ENCODE data around the gene CLCNKA. TPM values are rescaled to one million over a fixed set of nuclear protein-coding genes. Genes with fewer than 3 reads are reported as not detected.
A peak's percentile ranks its signal among the peaks of the same experiment; 100 is the strongest.
"Not testable (repeated sequence)": the region's sequence is repeated elsewhere in the genome, so short reads cannot be mapped to it uniquely, and the experiment has no call there.

CLCNKA gene
- total RNA-seq, 4 donors from 2014 or later, result 0.64 to 0.94 (median 0.80) TPM; not detected in 1

DNA sequence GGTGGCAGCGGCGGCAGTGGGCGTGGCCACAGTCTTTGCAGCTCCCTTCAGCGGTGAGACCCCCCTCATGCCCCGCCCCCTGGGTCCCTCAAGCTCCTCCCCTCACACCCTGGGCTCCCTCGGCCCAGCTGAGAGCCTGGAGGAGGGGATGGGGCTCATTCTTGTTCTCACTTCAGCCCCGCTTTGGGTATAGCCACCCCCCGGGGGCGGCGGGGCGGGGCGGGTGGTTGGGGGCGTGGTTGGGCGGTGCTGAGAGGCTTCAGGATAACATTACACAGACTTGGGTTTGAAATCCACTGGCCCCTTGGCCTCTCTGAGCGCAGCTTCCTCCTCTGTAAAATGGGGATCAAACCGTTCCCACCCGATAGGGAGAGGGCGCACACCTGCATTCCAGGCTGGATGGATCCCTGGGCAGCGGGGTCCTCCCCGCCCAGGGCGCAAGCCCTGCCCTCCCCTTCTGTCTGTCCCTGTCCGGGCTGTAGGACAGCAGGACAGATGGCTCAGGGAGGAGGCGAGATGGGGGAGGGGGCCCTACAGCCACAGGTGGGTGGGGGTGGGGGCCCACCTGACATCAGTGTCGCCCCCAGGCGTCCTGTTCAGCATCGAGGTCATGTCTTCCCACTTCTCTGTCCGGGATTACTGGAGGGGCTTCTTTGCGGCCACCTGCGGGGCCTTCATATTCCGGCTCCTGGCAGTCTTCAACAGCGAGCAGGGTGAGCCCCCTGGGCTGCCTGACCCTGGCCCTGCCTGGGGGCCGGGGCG lies 5.1 kb downstream of the CLCNKA start:
- H3K9me3 ChIP-seq, result no peaks in the 10 kb centered on the region
- TF ChIP-seq, protein P1, sequence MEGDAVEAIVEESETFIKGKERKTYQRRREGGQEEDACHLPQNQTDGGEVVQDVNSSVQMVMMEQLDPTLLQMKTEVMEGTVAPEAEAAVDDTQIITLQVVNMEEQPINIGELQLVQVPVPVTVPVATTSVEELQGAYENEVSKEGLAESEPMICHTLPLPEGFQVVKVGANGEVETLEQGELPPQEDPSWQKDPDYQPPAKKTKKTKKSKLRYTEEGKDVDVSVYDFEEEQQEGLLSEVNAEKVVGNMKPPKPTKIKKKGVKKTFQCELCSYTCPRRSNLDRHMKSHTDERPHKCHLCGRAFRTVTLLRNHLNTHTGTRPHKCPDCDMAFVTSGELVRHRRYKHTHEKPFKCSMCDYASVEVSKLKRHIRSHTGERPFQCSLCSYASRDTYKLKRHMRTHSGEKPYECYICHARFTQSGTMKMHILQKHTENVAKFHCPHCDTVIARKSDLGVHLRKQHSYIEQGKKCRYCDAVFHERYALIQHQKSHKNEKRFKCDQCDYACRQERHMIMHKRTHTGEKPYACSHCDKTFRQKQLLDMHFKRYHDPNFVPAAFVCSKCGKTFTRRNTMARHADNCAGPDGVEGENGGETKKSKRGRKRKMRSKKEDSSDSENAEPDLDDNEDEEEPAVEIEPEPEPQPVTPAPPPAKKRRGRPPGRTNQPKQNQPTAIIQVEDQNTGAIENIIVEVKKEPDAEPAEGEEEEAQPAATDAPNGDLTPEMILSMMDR (IDR thresholded peaks at IDR 0.05 in 4 of 5, conservative IDR thresholded peaks at IDR 0.05 in 1 of 5), result no peak
- TF ChIP-seq POLR2A (IDR thresholded peaks at IDR 0.05), result no peak
- DNase-seq (no peak), ATAC-seq (peak in 1 of 2 donors; percentile 26)
- in situ Hi-C loops (cut with MboI; ENCODE audit: low sequenced_read_pairs in 4 of 4), result no loop called here
- peaks cover 7 to 10% of the 10 kb centered on the region in 2 donors for H3K4me1 ChIP-seq
- H3K4me3 ChIP-seq, result peak overlapping the region; percentile 8 to 43 (median 28)
- intact Hi-C loops (cut with DNase I; ENCODE audit: low total_unique reads), result no loop called here
- H3K27ac ChIP-seq, result no peak overlapping the region
- no peaks in the 10 kb centered on the region for H3K27me3 ChIP-seq
- H3K36me3 ChIP-seq, result no peaks in the 10 kb centered on the region

DNA sequence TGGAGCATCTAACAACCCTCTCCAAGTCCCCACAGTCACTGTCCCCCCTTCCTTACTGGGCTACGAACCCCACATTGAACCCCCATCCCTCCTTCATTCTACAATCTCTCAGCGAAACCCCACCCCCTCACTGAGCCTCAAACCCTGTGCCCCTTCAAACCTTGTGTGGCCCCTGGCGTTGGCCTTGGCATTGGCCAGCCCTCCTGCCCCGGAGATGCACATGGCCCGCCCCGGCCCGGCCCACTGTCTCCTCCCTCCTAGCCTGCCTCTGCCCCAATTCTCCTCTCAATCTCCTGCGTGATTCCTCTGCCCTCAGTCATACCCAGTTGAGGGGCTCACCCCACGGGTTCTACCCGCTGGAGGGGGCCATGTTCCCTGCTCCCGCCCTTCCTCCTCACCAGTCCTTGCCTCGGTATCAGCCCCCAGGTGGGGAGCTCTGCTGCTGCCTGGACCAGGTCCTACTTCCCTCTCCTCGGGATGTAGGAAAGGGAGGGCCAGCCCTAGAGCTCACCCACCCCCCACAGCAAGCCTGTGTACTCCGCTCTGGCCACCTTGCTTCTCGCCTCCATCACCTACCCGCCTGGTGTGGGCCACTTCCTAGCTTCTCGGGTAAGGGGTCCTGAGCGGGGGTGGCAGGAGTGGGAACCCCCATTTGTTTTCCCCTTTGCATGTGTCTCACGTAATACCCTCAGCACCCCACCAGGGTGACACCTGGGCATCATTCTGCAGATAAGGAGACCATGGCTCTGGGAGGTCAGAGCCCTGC lies 6.6 kb downstream of the CLCNKA start:
- H3K27me3 ChIP-seq, result no peaks in the 10 kb centered on the region
- no peak for DNase-seq
- intact Hi-C loops (cut with DNase I; ENCODE audit: low total_unique reads), result no loop called here
- H3K4me3 ChIP-seq, result no peak overlapping the region
- H3K9me3 ChIP-seq, result no peaks in the 10 kb centered on the region
- H3K27ac ChIP-seq, result no peak overlapping the region
- no peak for TF ChIP-seq POLR2A (IDR thresholded peaks at IDR 0.05)
- TF ChIP-seq, protein P1 (IDR thresholded peaks at IDR 0.05 in 4 of 5, conservative IDR thresholded peaks at IDR 0.05 in 1 of 5), result no peak
- in situ Hi-C loops (cut with MboI; ENCODE audit: low sequenced_read_pairs in 4 of 4), result no loop called here
- H3K4me1 ChIP-seq, result peaks cover 12 to 16% of the 10 kb centered on the region in 2 donors
- no peaks in the 10 kb centered on the region for H3K36me3 ChIP-seq
- no peak for ATAC-seq

DNA sequence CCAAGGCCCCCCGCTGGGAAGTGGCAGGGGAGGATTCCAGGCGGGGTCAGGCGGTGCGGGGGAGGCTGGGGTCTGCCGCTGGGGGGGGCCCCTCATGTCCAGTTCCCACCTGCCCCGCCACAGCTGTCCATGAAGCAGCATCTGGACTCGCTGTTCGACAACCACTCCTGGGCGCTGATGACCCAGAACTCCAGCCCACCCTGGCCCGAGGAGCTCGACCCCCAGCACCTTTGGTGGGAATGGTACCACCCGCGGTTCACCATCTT lies 7.1 kb downstream of the CLCNKA start:
- H3K27me3 ChIP-seq; intact Hi-C loops (cut with DNase I; ENCODE audit: low total_unique reads); H3K36me3 ChIP-seq; H3K27ac ChIP-seq; DNase-seq; in situ Hi-C loops (cut with MboI; ENCODE audit: low sequenced_read_pairs in 4 of 4); ATAC-seq; H3K9me3 ChIP-seq; H3K4me3 ChIP-seq: not testable (repeated sequence)
- peaks cover 12 to 16% of the 10 kb centered on the region in 2 donors for H3K4me1 ChIP-seq

DNA sequence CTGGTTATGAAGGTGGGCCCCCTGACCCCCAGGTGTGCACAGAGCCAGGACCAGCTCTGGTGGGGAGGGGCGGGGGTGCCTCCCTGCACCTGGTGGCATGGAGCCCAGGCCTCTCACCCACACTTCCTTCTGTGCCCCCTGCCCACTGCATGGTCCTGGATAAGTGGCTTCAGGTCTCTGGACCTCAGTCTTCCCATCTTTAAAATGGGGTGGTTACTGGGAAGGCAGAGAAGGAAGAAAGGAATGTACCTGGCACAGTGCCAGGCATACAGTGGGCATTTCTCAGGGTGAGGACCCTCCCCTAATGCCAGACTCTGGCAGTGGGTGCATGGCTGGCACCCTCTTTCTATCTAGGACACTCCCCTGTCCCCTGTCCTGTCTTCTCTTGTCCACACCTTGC lies 7.5 kb downstream of the CLCNKA start:
- ATAC-seq (no peak), DNase-seq (no peak)
- in situ Hi-C loops (cut with MboI; ENCODE audit: low sequenced_read_pairs in 4 of 4), result no loop called here
- no peaks in the 10 kb centered on the region for H3K9me3 ChIP-seq
- H3K27me3 ChIP-seq, result no peaks in the 10 kb centered on the region
- intact Hi-C loops (cut with DNase I; ENCODE audit: low total_unique reads), result no loop called here
- TF ChIP-seq, protein P1 (IDR thresholded peaks at IDR 0.05 in 4 of 5, conservative IDR thresholded peaks at IDR 0.05 in 1 of 5), result no peak
- no peak for TF ChIP-seq POLR2A (IDR thresholded peaks at IDR 0.05)
- H3K4me3 ChIP-seq, result no peak overlapping the region
- H3K4me1 ChIP-seq, result peaks cover 12 to 16% of the 10 kb centered on the region in 2 donors
- no peaks in the 10 kb centered on the region for H3K36me3 ChIP-seq
- no peak overlapping the region for H3K27ac ChIP-seq

DNA sequence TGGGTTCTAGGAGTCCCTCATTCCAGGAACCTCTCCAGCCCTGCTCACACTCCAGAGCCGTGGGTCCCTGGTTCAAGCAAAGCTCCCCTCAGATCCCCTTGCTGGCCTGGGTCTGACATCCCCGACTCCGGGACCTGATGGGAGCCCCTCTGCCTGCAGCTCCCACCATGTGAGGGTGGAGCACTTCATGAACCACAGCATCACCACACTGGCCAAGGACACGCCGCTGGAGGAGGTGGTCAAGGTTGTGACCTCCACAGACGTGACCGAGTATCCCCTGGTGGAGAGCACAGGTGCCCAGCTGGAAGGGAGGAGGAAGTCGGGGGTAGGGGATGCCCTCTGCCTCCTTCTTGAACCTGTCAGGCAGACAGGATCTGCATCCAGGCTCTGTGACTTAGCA lies 9.7 kb downstream of the CLCNKA start:
- H3K4me1 ChIP-seq, result peaks cover 12 to 15% of the 10 kb centered on the region in 2 donors
- no peak for TF ChIP-seq POLR2A (IDR thresholded peaks at IDR 0.05)
- TF ChIP-seq, protein P1 (IDR thresholded peaks at IDR 0.05 in 4 of 5, conservative IDR thresholded peaks at IDR 0.05 in 1 of 5), result no peak
- ATAC-seq (no peak), DNase-seq (no peak)
- no peaks in the 10 kb centered on the region for H3K27me3 ChIP-seq
- no peak overlapping the region for H3K27ac ChIP-seq
- H3K36me3 ChIP-seq, result no peaks in the 10 kb centered on the region
- in situ Hi-C loops (cut with MboI; ENCODE audit: low sequenced_read_pairs in 4 of 4) (no loop called here), intact Hi-C loops (cut with DNase I; ENCODE audit: low total_unique reads) (no loop called here)
- H3K9me3 ChIP-seq, result no peaks in the 10 kb centered on the region
- no peak overlapping the region for H3K4me3 ChIP-seq

Measured in gastrocnemius medialis (tissue), 4 donors.